ENCODE data around the gene NRF1.

The NRF1 gene

GRCh38 chr7:129739427-129739826 is 127.9 kb downstream of the NRF1 start:
- DNase-seq (ENCODE audit: extremely low spot score), result no peak
- POLR2A ChIA-PET, result no interaction called here
- no peak for TF ChIP-seq CTCF (IDR thresholded peaks at IDR 0.05; ENCODE audit: control extremely low read depth, extremely low read depth, low read depth, missing control alignments)
- CTCF ChIA-PET, result interaction anchor here (1.3 kb wide), 1 partner anchor 12 kb away, joined by 3 read pairs; no protein-coding TSS in a partner anchor

GRCh38 chr7:129740574-129741410 is 129.3 kb downstream of the NRF1 start:
- no peak for DNase-seq (ENCODE audit: extremely low spot score)
- ChIA-PET POLR2A (no interaction called here), CTCF (no interaction called here)
- TF ChIP-seq CTCF (IDR thresholded peaks at IDR 0.05; ENCODE audit: control extremely low read depth, extremely low read depth, low read depth, missing control alignments), result no peak

GRCh38 chr7:129741743-129742213 is 130.3 kb downstream of the NRF1 start:
- CTCF ChIA-PET, result no interaction called here
- POLR2A ChIA-PET, result no interaction called here
- no peak for TF ChIP-seq CTCF (IDR thresholded peaks at IDR 0.05; ENCODE audit: control extremely low read depth, extremely low read depth, low read depth, missing control alignments)
- DNase-seq (ENCODE audit: extremely low spot score), result no peak

GRCh38 chr7:129742256-129742655 is 130.7 kb downstream of the NRF1 start:
- DNase-seq (ENCODE audit: extremely low spot score), result no peak
- TF ChIP-seq CTCF (IDR thresholded peaks at IDR 0.05; ENCODE audit: control extremely low read depth, extremely low read depth, low read depth, missing control alignments), result no peak
- ChIA-PET POLR2A (no interaction called here), CTCF (no interaction called here)

- TF ChIP-seq CTCF (IDR thresholded peaks at IDR 0.05; ENCODE audit: control extremely low read depth, extremely low read depth, low read depth, missing control alignments), result no peak
- POLR2A ChIA-PET, result no interaction called here
These were observed 135.5 kb downstream of the NRF1 start for GRCh38 chr7:129746857-129747529.

GRCh38 chr7:129748356-129749109 is 137.0 kb downstream of the NRF1 start:
- ChIA-PET CTCF (no interaction called here), POLR2A (no interaction called here)
- DNase-seq (ENCODE audit: extremely low spot score), result no peak
- no peak for TF ChIP-seq CTCF (IDR thresholded peaks at IDR 0.05; ENCODE audit: control extremely low read depth, extremely low read depth, low read depth, missing control alignments)

More at GRCh38 chr7:129746857-129747529, 135.5 kb downstream of the NRF1 start:
- CTCF ChIA-PET, result interaction anchor here (1.0 kb wide), 1 partner anchor 13 kb away, joined by 3 read pairs; no protein-coding TSS in a partner anchor
- DNase-seq (ENCODE audit: extremely low spot score), result no peak
